K562 (cell line): Measurements from ENCODE around the gene SLC38A10. TPM values are rescaled to one million over a fixed set of nuclear protein-coding genes. Genes with fewer than 3 reads are reported as not detected.
A peak's percentile ranks its signal among the peaks of the same experiment; 100 is the strongest.

Experiments used
- ATAC-seq: fragments of 200-7000 bp; cut with Tn5 transposase; 3 replicates; pipeline ENCODE4 v1.9.1; 2020; ENCODE audit warnings: moderate library complexity
- BruUV-seq: library from RNA; stranded (reverse); fragments of 400-500 nt; replicated peaks from 2 replicates; lab custom pipeline; 2021; lab: Mats Ljungman, UMichigan
- CTCF ChIA-PET: fragments of 300-600 bp; formaldehyde crosslinking; extraction: SDS; loops from one replicate; lab custom pipeline; 2021; ENCODE audit warnings: low intra/inter-chr PET ratio; lab: Yijun Ruan, JAX
- POLR2A ChIA-PET: fragments of 300-600, 350-650 bp; sonication (Branson Sonifier 250); formaldehyde crosslinking; extraction: SDS; loops from one replicate; lab custom pipeline; 2021; ENCODE audit warnings: antibody characterized with exemption, inconsistent platforms; lab: Yijun Ruan, JAX
- DNase-seq, 4 experiments: peaks; one replicate each; pipeline versions ENCODE4 v3.0.0 to v3.0.0-alpha.2; 2011 to 2018; ENCODE audit warnings: low spot score in 3 of 4, mixed read lengths in 3 of 4; ENCODE audit errors: extremely low read depth in 1 of 4
- FAIRE-seq: peaks from 2 replicates; lab custom pipeline; 2011; peaks lifted over from hg19 to GRCh38; lab: Jason Lieb, UNC
- H2AFZ ChIP-seq: 2 replicates; pipeline ENCODE4 v1.6.0; 2011; ENCODE audit warnings: low read depth, low read length, control low read depth, inconsistent platforms
- H3K27ac ChIP-seq: fragments of 200-600 bp; 3 replicates; pipeline ENCODE4 v1.8.0; 2011; ENCODE audit warnings: low read depth, mild to moderate bottlenecking, control low read depth, inconsistent platforms, low read length, moderate library complexity, mixed read lengths; ENCODE audit errors: extremely low read depth
- H3K27me3 ChIP-seq, 2 experiments: fragments of 300-600 bp in 1 of 2; 2 replicates in 1 of 2; 3 replicates in 1 of 2; pipeline versions ENCODE4 v1.6.0 to v1.8.0; 2011; ENCODE audit warnings: inconsistent platforms in 2 of 2, low read length in 2 of 2, mild to moderate bottlenecking in 1 of 2, mixed read lengths in 1 of 2, moderate library complexity in 1 of 2; ENCODE audit not compliant: control insufficient read depth in 2 of 2, insufficient read depth in 2 of 2
- H3K36me3 ChIP-seq: fragments of 300-600 bp; 3 replicates; pipeline ENCODE4 v1.8.0; 2011; ENCODE audit warnings: mild to moderate bottlenecking, low read length, inconsistent platforms; ENCODE audit not compliant: control insufficient read depth, insufficient read depth
- H3K4me1 ChIP-seq, 2 experiments: fragments of 200-600 bp in 1 of 2; replicated peaks in 1 of 2; 2 replicates in 1 of 2; 3 replicates in 1 of 2; pipeline versions ENCODE4 v1.5.1 to v1.8.0; 2011; ENCODE audit warnings: inconsistent platforms in 2 of 2, low read length in 2 of 2, mild to moderate bottlenecking in 1 of 2, mixed read lengths in 1 of 2, moderate library complexity in 1 of 2; ENCODE audit not compliant: control insufficient read depth in 2 of 2, insufficient read depth in 2 of 2
- H3K4me2 ChIP-seq: 2 replicates; pipeline ENCODE4 v1.6.1; 2011; ENCODE audit warnings: low read length, control low read depth, inconsistent platforms, mixed read lengths; ENCODE audit not compliant: insufficient read depth
- H3K4me3 ChIP-seq: fragments of 200-600 bp; sonication (generic), shearing (Covaris generic); 2 replicates; pipeline ENCODE4 v1.5.1; 2016; ENCODE audit warnings: control low read depth, inconsistent platforms
- H3K79me2 ChIP-seq: fragments of 200-600 bp; 3 replicates; pipeline ENCODE4 v1.8.0; 2011; ENCODE audit warnings: low read length, inconsistent platforms; ENCODE audit not compliant: control insufficient read depth, insufficient read depth
- H3K9ac ChIP-seq, 2 experiments: 2 replicates each; pipeline versions ENCODE4 v1.6.0 to v1.6.1; 2011; ENCODE audit warnings: low read depth in 2 of 2, low read length in 2 of 2, control low read depth in 1 of 2, inconsistent platforms in 1 of 2, mild to moderate bottlenecking in 1 of 2, mixed read lengths in 1 of 2; ENCODE audit not compliant: insufficient read depth in 1 of 2
- H3K9me1 ChIP-seq: one replicate; pipeline ENCODE4 v1.6.0; 2011; ENCODE audit warnings: inconsistent platforms, mild to moderate bottlenecking, low read length, moderate library complexity; ENCODE audit not compliant: control insufficient read depth, insufficient read depth
- H3K9me3 ChIP-seq: replicated peaks from 2 replicates; pipeline ENCODE4 v1.5.1; 2011; ENCODE audit warnings: low read depth, low read length, inconsistent platforms; ENCODE audit not compliant: control insufficient read depth, insufficient read depth
- H4K20me1 ChIP-seq: replicated peaks from 2 replicates; pipeline ENCODE4 v1.6.1; 2011; ENCODE audit warnings: low read length, inconsistent platforms, mixed read lengths; ENCODE audit not compliant: control insufficient read depth, insufficient read depth
- BMI1 ChIP-seq: fragments of 150-350 bp; IDR thresholded peaks from 2 replicates; pipeline ENCODE4 v1.6.1; 2014; ENCODE audit warnings: low read length
- OTX1 ChIP-seq: fragments of 450-650 bp; formaldehyde crosslinking; IDR thresholded peaks from 2 replicates; pipeline ENCODE4 v1.4.0; 2022; ENCODE audit warnings: mild to moderate bottlenecking
- PKNOX1 ChIP-seq: fragments of 450-650 bp; IDR thresholded peaks from 2 replicates; pipeline ENCODE4 v1.6.1; 2016
- RBFOX2 ChIP-seq: fragments of 200-400 bp; formaldehyde crosslinking; IDR thresholded peaks from 2 replicates; pipeline ENCODE4 v1.6.1; 2017; ENCODE audit warnings: low read depth, mild to moderate bottlenecking, low read length, moderate library complexity
- SIX5 ChIP-seq, 2 experiments: IDR thresholded peaks; 2 replicates each; pipeline ENCODE4 v1.6.1; 2011; ENCODE audit warnings: low read length in 2 of 2, borderline replicate concordance in 1 of 2, low read depth in 1 of 2, mild to moderate bottlenecking in 1 of 2, moderate library complexity in 1 of 2; ENCODE audit not compliant: insufficient read depth in 1 of 2
- STAT5B ChIP-seq: fragments of 250-450 bp; sonication (Bioruptor Pico); IDR thresholded peaks from 2 replicates; pipeline ENCODE4 v1.8.0; 2021; ENCODE audit warnings: mild to moderate bottlenecking, inconsistent platforms
- WGBS: fragments of 100-300 bp; shearing (Covaris generic); methylation state at CpG from one replicate; pipeline ENCODE4 v1.1.6; 2016; ENCODE audit warnings: low coverage, mixed read lengths; ENCODE audit not compliant: insufficient coverage; ENCODE audit errors: missing lambda C conversion rate; 5-methylcytosine and 5-hydroxymethylcytosine counted together
- in situ Hi-C: fragments of 300-500 bp; cut with MboI; formaldehyde crosslinking; loops from 4 replicates; pipeline ENCODE4 v1.15.0; 2018; ENCODE audit warnings: inconsistent platforms, mixed read lengths
- intact Hi-C: fragments of 100-400 bp; cut with micrococcal nuclease; formaldehyde crosslinking; loops from 2 replicates; pipeline ENCODE4 v1.14.2; 2022
- polyA plus RNA-seq, 8 experiments: library from polyadenylated mRNA; depleted of rRNA in 4 of 8; stranded (reverse) in 5 of 8; unstranded in 3 of 8; fragments of >200 nt; fragmentation: Nextera tagmentation in 2 of 8; fragmentation: Illumina TruSeq in 1 of 8; extraction: Ambion mirVana in 2 of 8; extraction: Trizol in 1 of 8; gene quantifications; 2 replicates each; pipeline versions ENCODE4 v1.2.1 to v1.2.3, GENCODE V29; 2011 to 2014; ENCODE audit warnings: inconsistent platforms in 1 of 8, missing spikeins in 1 of 8
- total RNA-seq, 7 experiments: library from RNA; depleted of rRNA in 6 of 7; stranded (reverse); fragments of >200 nt in 6 of 7; fragmentation: Illumina TruSeq in 2 of 7; extraction: Trizol in 2 of 7; gene quantifications; 2 replicates each; pipeline versions ENCODE4 v1.2.1 to v1.2.3, GENCODE V29; 2011 to 2021; ENCODE audit warnings: low replicate concordance in 1 of 7

SLC38A10 gene
- total and polyA plus RNA-seq, 9 of the 15 experiments (the other 6 are each of a cell fraction or from before 2014, with no cell fraction given) = 0.45 to 54.2 (median 13.8) TPM

DNA sequence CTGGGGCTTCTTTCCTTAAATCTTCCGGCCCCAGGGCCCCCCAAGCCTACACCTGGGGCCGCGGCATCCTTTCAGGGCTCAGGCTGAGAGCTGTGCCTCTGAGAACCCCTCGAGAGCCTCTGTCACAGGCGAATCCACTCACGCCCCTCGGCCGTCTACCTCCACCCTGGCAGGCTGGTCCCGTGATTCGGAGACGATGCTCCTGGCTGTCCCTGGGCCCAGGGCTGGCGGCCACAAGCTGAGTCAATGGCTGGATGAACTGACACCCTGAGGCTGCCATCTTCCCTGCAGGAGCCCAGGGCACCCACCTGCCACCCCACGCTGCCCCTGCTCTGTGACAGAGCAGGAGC lies 60.6 kb downstream of the SLC38A10 start:
- FAIRE-seq = no peak
- DNase-seq = no peak
- Histone ChIP-seq H3K9me1 (peaks cover 9% of the 10 kb centered on the region), H3K4me3 (no peak overlapping the region), H3K9ac (peak overlapping the region in 1 of 2 experiments; percentile 76; a peak in 2 of 4 replicates), H2AFZ (no peak overlapping the region), H3K4me2 (no peak overlapping the region), H3K79me2 (peaks cover 13% of the 10 kb centered on the region), H3K27ac (no peak overlapping the region), H3K4me1 (peaks cover 24 to 88% of the 10 kb centered on the region in 2 experiments), H3K36me3 (peaks cover 28% of the 10 kb centered on the region; the same call in 2 of the 3 replicates), H3K27me3 (no peaks in the 10 kb centered on the region), H3K9me3 (no peaks in the 10 kb centered on the region), H4K20me1 (peaks cover 32% of the 10 kb centered on the region)
- in situ Hi-C loops (loop anchor here (25.0 kb wide), 1 partner anchor 97 kb away; no protein-coding TSS in a partner anchor), intact Hi-C loops (loop anchor here (10.0 kb wide), 1 partner anchor 220 kb away; no protein-coding TSS in a partner anchor)
- ATAC-seq = no peak
- BruUV-seq = no TSS peak
- ChIA-PET CTCF (no interaction called here), POLR2A (interaction anchor here (0.6 to 1.2 kb wide), 2 partner anchors 120 to 212 kb away, joined by 3 to 5 read pairs; no protein-coding TSS in a partner anchor)
- 22% methylated on average over 12 of the region's 13 CpGs for WGBS
- TF ChIP-seq STAT5B (CRISPR knock-in tag) = no peak
- TF ChIP-seq OTX1 = no peak
- TF ChIP-seq RBFOX2 = 0 out of 2 replicates have a peak, but pooled peaks have one; percentile 8

- Histone ChIP-seq H3K9me3 (no peaks in the 10 kb centered on the region), H3K9ac (peak overlapping the region in 1 of 2 experiments; percentile 76; a peak in 2 of 4 replicates), H3K4me1 (peaks cover 24 to 86% of the 10 kb centered on the region in 2 experiments), H3K79me2 (peaks cover 9% of the 10 kb centered on the region; the same call in 2 of the 3 replicates), H3K27me3 (no peaks in the 10 kb centered on the region), H2AFZ (no peak overlapping the region), H3K4me2 (no peak overlapping the region), H3K27ac (no peak overlapping the region), H3K9me1 (peaks cover 9% of the 10 kb centered on the region), H3K36me3 (peaks cover 29% of the 10 kb centered on the region; the same call in 2 of the 3 replicates), H4K20me1 (peaks cover 32% of the 10 kb centered on the region), H3K4me3 (no peak overlapping the region)
- intact Hi-C loops = loop anchor here (10.0 kb wide), 1 partner anchor 219 kb away; no protein-coding TSS in a partner anchor
- POLR2A ChIA-PET = interaction anchor here (1.2 kb wide), 1 partner anchor 120 kb away, joined by 5 read pairs; no protein-coding TSS in a partner anchor
- in situ Hi-C loops = loop anchor here (25.0 kb wide), 1 partner anchor 97 kb away; no protein-coding TSS in a partner anchor
- no TSS peak for BruUV-seq
- no peak for DNase-seq
- FAIRE-seq = no peak
- CTCF ChIA-PET = no interaction called here
- TF ChIP-seq BMI1 (no peak), PKNOX1 (no peak), SIX5 (IDR thresholded peaks at IDR 0.05; ENCODE audit: borderline replicate concordance in 1 of 2, insufficient read depth in 1 of 2, low read depth in 1 of 2, low read length in 2 of 2) (no peak)
- WGBS = 45% methylated on average over 15 of the region's 21 CpGs
- no peak for ATAC-seq
These were observed 61.1 kb downstream of the SLC38A10 start for GRCh38 chr17:81233811-81234505.
